HCT116 (cell line): ENCODE results near the gene TNP1. TPM values are rescaled to one million over a fixed set of nuclear protein-coding genes. Genes with fewer than 3 reads are reported as not detected.

Experiments used
- ATAC-seq: fragments of 200-7000 bp; cut with Tn5 transposase; 2 replicates; pipeline ENCODE4 v1.9.1; 2020; ENCODE audit warnings: mild to moderate bottlenecking, moderate library complexity
- BruUV-seq: library from RNA; stranded (reverse); fragments of 400-500 nt; replicated peaks from 2 replicates; lab custom pipeline; 2021; lab: Mats Ljungman, UMichigan
- CTCF ChIA-PET: fragments of 300-600 bp; sonication (Branson Sonifier 250); formaldehyde crosslinking; loops from one replicate; lab custom pipeline; 2021; ENCODE audit warnings: antibody characterized with exemption; lab: Charles Lee
- POLR2A ChIA-PET: fragments of 300-600, 350-600 bp; sonication (Branson Sonifier 250); formaldehyde crosslinking; loops from one replicate; lab custom pipeline; 2021; ENCODE audit warnings: antibody characterized with exemption; lab: Charles Lee
- RAD21 ChIA-PET, 2 experiments: fragments of 300-600 bp; sonication (Branson Sonifier 250); formaldehyde crosslinking; loops; one replicate each; lab custom pipeline; 2023; ENCODE audit warnings: low total read pairs in 2 of 2; ENCODE audit not compliant: uncharacterized antibody in 2 of 2, unreplicated experiment in 2 of 2, low non-redundant PET in 1 of 2; lab: Charles Lee
- DNase-seq: peaks from one replicate; pipeline ENCODE4 v3.0.0-alpha.2; 2010; ENCODE audit warnings: low read depth, low spot score
- H2AFZ ChIP-seq: fragments of 200-600 bp; shearing (Covaris generic), sonication (generic); 2 replicates; pipeline ENCODE4 v1.6.1; 2017; ENCODE audit warnings: low read depth, mixed run types, mixed read lengths, antibody characterized with exemption, low read length; ENCODE audit not compliant: poor library complexity, severe bottlenecking
- H3K27ac ChIP-seq: 2 replicates; pipeline ENCODE4 v1.5.1; 2012; ENCODE audit warnings: low read depth, low read length
- H3K27me3 ChIP-seq: fragments of 200-600 bp; sonication (generic); 2 replicates; pipeline ENCODE4 v1.6.1; 2016; ENCODE audit warnings: mixed run types, low read length, mixed read lengths; ENCODE audit not compliant: insufficient read depth
- H3K36me3 ChIP-seq, 2 experiments: fragments of 200-500 bp in 1 of 2; fragments of 200-600 bp in 1 of 2; sonication (Bioruptor generic) in 1 of 2; sonication (generic) in 1 of 2; 2 replicates each; pipeline versions ENCODE4 v1.5.1 to v1.6.1; 2014 to 2016; ENCODE audit warnings: low read length in 2 of 2, inconsistent platforms in 1 of 2, mixed read lengths in 1 of 2, mixed run types in 1 of 2; ENCODE audit not compliant: insufficient read depth in 2 of 2, control insufficient read depth in 1 of 2
- H3K4me1 ChIP-seq, 2 experiments: fragments of 200-600 bp in 1 of 2; sonication (generic) in 1 of 2; 2 replicates each; pipeline versions ENCODE4 v1.5.1 to v1.6.1; 2012 to 2017; ENCODE audit warnings: low read length in 2 of 2, inconsistent platforms in 1 of 2, mild to moderate bottlenecking in 1 of 2, mixed read lengths in 1 of 2, mixed run types in 1 of 2, moderate library complexity in 1 of 2; ENCODE audit not compliant: insufficient read depth in 2 of 2, control insufficient read depth in 1 of 2
- H3K4me2 ChIP-seq: fragments of 200-600 bp; sonication (generic); 2 replicates; pipeline ENCODE4 v1.6.1; 2017; ENCODE audit warnings: mixed run types, low read length, mixed read lengths
- H3K4me3 ChIP-seq, 2 experiments: fragments of 200-600 bp in 1 of 2; sonication (generic) in 1 of 2; replicated peaks in 1 of 2; 2 replicates each; pipeline ENCODE4 v1.5.1; 2011 to 2016; ENCODE audit warnings: low read length in 2 of 2, control low read depth in 1 of 2, low read depth in 1 of 2, mild to moderate bottlenecking in 1 of 2, mixed read lengths in 1 of 2, mixed run types in 1 of 2
- H3K79me2 ChIP-seq: fragments of 200-600 bp; sonication (generic); 2 replicates; pipeline ENCODE4 v1.6.1; 2017; ENCODE audit warnings: mild to moderate bottlenecking, mixed run types, low read length, moderate library complexity, mixed read lengths; ENCODE audit not compliant: insufficient read depth
- H3K9ac ChIP-seq: fragments of 200-600 bp; sonication (generic); 2 replicates; pipeline ENCODE4 v1.6.1; 2016; ENCODE audit warnings: low read length, mixed read lengths
- H3K9me2 ChIP-seq: fragments of 200-600 bp; sonication (generic), shearing (Covaris generic); 2 replicates; pipeline ENCODE4 v1.6.1; 2017; ENCODE audit warnings: mixed run types, mild to moderate bottlenecking, moderate library complexity; ENCODE audit not compliant: insufficient read depth
- H3K9me3 ChIP-seq, 2 experiments: fragments of 200-500 bp in 1 of 2; fragments of 200-600 bp in 1 of 2; sonication (Bioruptor generic) in 1 of 2; sonication (generic) in 1 of 2; 2 replicates each; pipeline ENCODE4 v1.6.1; 2014 to 2017; ENCODE audit warnings: low read length in 2 of 2, mixed read lengths in 2 of 2, inconsistent platforms in 1 of 2, low read depth in 1 of 2, mild to moderate bottlenecking in 1 of 2, mixed run types in 1 of 2, moderate library complexity in 1 of 2; ENCODE audit not compliant: control insufficient read depth in 1 of 2, insufficient read depth in 1 of 2
- H4K20me1 ChIP-seq: fragments of 200-600 bp; sonication (generic), shearing (Covaris generic); 2 replicates; pipeline ENCODE4 v1.6.1; 2017; ENCODE audit warnings: mixed run types, mild to moderate bottlenecking, moderate library complexity; ENCODE audit not compliant: insufficient read depth
- EGR1 ChIP-seq: IDR thresholded peaks from 2 replicates; pipeline ENCODE4 v1.6.1; 2012; ENCODE audit warnings: low read depth
- ELF1 ChIP-seq: IDR thresholded peaks from 2 replicates; pipeline ENCODE4 v1.6.1; 2012; ENCODE audit warnings: low read depth, borderline replicate concordance
- EZH2 ChIP-seq: fragments of 200-600 bp; sonication (generic); IDR thresholded peaks from 2 replicates; pipeline ENCODE4 v1.6.1; 2017; ENCODE audit warnings: antibody characterized with exemption, mixed run types
- FOSL1 ChIP-seq: IDR thresholded peaks from 2 replicates; pipeline ENCODE4 v1.6.1; 2012; ENCODE audit warnings: low read depth
- JUND ChIP-seq: IDR thresholded peaks from 2 replicates; pipeline ENCODE4 v1.6.1; 2012
- RAD21 ChIP-seq: IDR thresholded peaks from 2 replicates; pipeline ENCODE4 v1.6.1; 2012; ENCODE audit warnings: low read depth, mild to moderate bottlenecking
- SRF ChIP-seq: IDR thresholded peaks from 2 replicates; pipeline ENCODE4 v1.6.1; 2012; ENCODE audit warnings: low read depth
- intact Hi-C: fragments of 100-400 bp; cut with micrococcal nuclease; formaldehyde crosslinking; loops from 2 replicates; pipeline ENCODE4 v1.10.0; 2022
- total RNA-seq: library from RNA; stranded (reverse); gene quantifications from one replicate; pipeline ENCODE4 v1.2.1, GENCODE V29; 2021; ENCODE audit not compliant: unreplicated experiment
- TF ChIP-seq, protein P1 (sequence below): IDR thresholded peaks from 2 replicates; pipeline ENCODE4 v1.6.1; 2011; ENCODE audit warnings: mild to moderate bottlenecking, low read length, moderate library complexity; ENCODE audit not compliant: insufficient replicate concordance; ENCODE audit errors: extremely low read depth

TNP1 gene
- total RNA-seq, 1 experiment from 2014 or later, result not detected

DNA sequence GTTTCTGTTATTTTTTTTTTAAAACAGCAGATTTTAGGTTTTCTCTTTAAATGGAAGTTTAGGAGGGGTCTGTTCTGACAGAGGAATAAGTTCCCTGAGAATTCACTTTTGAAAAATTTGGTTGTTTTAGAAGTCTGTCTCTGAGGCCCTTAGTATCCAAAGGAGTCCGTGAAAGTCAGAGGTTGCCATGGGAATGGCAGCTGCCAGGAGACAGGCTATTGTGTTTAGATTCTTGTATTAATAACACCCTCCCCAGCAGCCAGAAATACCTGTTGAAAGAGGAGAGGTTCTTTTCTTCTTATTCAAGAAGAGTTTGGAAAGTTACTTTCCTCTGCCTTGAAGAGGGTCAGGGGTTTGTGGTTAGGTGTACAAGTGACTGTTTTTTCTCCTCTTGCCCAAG lies 29.5 kb downstream of the TNP1 start:
- H3K79me2 ChIP-seq, result no peaks in the 10 kb centered on the region
- intact Hi-C loops, result no loop called here
- no peak overlapping the region for H3K9ac ChIP-seq
- no peak for TF ChIP-seq ELF1
- TF ChIP-seq FOSL1, result no peak
- TF ChIP-seq JUND, result no peak
- TF ChIP-seq EZH2, result no peak
- TF ChIP-seq SRF, result no peak
- TF ChIP-seq RAD21, result no peak
- TF ChIP-seq, protein P1, sequence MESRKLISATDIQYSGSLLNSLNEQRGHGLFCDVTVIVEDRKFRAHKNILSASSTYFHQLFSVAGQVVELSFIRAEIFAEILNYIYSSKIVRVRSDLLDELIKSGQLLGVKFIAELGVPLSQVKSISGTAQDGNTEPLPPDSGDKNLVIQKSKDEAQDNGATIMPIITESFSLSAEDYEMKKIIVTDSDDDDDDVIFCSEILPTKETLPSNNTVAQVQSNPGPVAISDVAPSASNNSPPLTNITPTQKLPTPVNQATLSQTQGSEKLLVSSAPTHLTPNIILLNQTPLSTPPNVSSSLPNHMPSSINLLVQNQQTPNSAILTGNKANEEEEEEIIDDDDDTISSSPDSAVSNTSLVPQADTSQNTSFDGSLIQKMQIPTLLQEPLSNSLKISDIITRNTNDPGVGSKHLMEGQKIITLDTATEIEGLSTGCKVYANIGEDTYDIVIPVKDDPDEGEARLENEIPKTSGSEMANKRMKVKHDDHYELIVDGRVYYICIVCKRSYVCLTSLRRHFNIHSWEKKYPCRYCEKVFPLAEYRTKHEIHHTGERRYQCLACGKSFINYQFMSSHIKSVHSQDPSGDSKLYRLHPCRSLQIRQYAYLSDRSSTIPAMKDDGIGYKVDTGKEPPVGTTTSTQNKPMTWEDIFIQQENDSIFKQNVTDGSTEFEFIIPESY, result no peak
- ChIA-PET POLR2A (no interaction called here), RAD21 (no interaction called here), CTCF (no interaction called here)
- H3K4me2 ChIP-seq, result no peak overlapping the region
- peaks cover 86% of the 10 kb centered on the region for H3K27me3 ChIP-seq
- BruUV-seq, result no TSS peak
- H3K4me3 ChIP-seq, result no peak overlapping the region
- ATAC-seq, result no peak
- no peak overlapping the region for H3K27ac ChIP-seq
- H3K9me2 ChIP-seq, result no peaks in the 10 kb centered on the region
- H3K36me3 ChIP-seq, result no peaks in the 10 kb centered on the region
- no peaks in the 10 kb centered on the region for H3K9me3 ChIP-seq
- no peaks in the 10 kb centered on the region for H3K4me1 ChIP-seq
- no peak for DNase-seq
- H2AFZ ChIP-seq, result no peak overlapping the region
- H4K20me1 ChIP-seq, result no peaks in the 10 kb centered on the region

DNA sequence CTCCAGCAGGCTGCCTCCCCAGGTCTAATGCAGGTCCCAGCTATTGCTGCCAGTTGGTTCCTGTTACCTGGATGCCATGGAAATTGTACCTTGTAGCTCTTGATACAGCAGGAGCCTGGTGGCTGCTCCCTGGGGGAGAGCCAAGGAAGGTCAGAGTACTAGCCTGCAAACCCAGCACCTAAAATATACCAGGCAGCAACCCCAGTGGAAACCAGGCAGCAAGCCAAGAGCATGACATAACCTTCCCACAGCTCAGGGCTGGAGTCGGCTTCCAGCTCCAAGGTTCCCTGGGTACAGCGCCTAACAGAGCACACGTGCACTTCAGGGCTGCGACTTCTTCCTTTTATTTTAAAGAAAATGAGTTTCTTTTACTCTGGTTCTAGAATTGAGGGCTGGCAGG lies 30.3 kb downstream of the TNP1 start:
- POLR2A ChIA-PET, result no interaction called here
- ATAC-seq, result no peak
- TF ChIP-seq EGR1, result no peak
- no peak overlapping the region for H3K27ac ChIP-seq
- no peak overlapping the region for H3K4me2 ChIP-seq
- no peak for DNase-seq
- H3K36me3 ChIP-seq, result no peaks in the 10 kb centered on the region
- H3K4me1 ChIP-seq, result no peaks in the 10 kb centered on the region
- H3K9me2 ChIP-seq, result no peaks in the 10 kb centered on the region
- H2AFZ ChIP-seq, result no peak overlapping the region
- RAD21 ChIA-PET, result no interaction called here
- no peaks in the 10 kb centered on the region for H3K9me3 ChIP-seq
- no peaks in the 10 kb centered on the region for H4K20me1 ChIP-seq
- BruUV-seq, result no TSS peak
- peaks cover 84% of the 10 kb centered on the region for H3K27me3 ChIP-seq
- CTCF ChIA-PET, result interaction anchor here (0.8 kb wide), 1 partner anchor 132 kb away, joined by 3 read pairs; no protein-coding TSS in a partner anchor
- no peaks in the 10 kb centered on the region for H3K79me2 ChIP-seq
- intact Hi-C loops, result no loop called here
- H3K9ac ChIP-seq, result no peak overlapping the region
- no peak overlapping the region for H3K4me3 ChIP-seq
